ENCODE data around the gene C11orf87.

C11orf87 gene

GRCh38 chr11:109443052-109443451 lies 21.1 kb downstream of the C11orf87 start:
- H3K27ac ChIP-seq: no peak overlapping the region
- TF ChIP-seq ZFX (IDR thresholded peaks at IDR 0.05; ENCODE audit: borderline replicate concordance) (no peak), CTCF (IDR thresholded peaks at IDR 0.05) (no peak)

- TF ChIP-seq CTCF (IDR thresholded peaks at IDR 0.05) (no peak), ZFX (IDR thresholded peaks at IDR 0.05; ENCODE audit: borderline replicate concordance) (no peak)
- no peak overlapping the region for H3K27ac ChIP-seq
Measured at GRCh38 chr11:109454857-109455256, 32.9 kb downstream of the C11orf87 start.
